ENCODE measurements around the gene SMG6.

Gene SMG6

DNA sequence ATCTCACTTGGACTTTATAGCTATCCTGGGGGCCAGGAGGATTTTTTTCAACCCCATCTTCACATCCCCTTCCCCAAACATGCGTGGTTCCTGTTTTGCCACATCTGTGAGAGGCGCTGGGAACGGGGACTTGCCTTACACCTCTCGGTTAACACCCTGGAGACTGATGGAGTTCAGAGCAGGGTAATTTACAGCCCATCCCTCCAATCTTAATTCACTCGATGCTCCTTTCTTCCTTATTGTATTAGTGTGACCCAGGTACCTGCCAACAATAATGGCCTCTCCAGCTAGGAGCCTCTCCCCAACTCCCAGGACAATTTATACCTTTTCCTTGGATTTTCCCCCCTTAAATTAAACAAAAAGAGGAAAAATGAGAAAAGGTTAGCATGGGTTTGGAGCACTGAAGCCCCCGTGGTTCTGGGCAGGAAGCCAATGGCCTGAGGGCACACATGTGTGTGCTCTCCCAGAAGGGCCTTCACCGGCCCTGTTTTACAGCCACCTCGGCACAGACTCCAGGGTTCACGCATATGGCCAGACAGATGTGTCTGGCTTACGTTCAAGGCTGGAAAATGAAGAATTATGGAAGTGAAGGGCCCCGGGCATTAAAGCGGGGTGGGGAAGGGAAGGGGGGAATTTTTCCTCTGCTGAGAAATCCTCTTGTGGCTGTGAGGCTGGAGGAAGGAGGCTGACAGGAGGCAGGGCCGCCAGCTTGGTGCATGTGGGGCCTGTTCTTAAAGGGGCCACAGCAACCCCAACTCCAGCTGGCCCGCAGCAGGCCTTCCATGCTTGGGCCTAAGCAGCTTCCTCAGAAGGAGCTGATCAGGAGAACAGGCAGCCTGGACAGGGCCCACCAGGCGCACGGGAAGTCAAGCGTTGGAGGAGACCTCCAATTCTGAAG lies 227.2 kb downstream of the SMG6 start:
- DNase-seq (ENCODE audit: low spot score) = no peak

DNA sequence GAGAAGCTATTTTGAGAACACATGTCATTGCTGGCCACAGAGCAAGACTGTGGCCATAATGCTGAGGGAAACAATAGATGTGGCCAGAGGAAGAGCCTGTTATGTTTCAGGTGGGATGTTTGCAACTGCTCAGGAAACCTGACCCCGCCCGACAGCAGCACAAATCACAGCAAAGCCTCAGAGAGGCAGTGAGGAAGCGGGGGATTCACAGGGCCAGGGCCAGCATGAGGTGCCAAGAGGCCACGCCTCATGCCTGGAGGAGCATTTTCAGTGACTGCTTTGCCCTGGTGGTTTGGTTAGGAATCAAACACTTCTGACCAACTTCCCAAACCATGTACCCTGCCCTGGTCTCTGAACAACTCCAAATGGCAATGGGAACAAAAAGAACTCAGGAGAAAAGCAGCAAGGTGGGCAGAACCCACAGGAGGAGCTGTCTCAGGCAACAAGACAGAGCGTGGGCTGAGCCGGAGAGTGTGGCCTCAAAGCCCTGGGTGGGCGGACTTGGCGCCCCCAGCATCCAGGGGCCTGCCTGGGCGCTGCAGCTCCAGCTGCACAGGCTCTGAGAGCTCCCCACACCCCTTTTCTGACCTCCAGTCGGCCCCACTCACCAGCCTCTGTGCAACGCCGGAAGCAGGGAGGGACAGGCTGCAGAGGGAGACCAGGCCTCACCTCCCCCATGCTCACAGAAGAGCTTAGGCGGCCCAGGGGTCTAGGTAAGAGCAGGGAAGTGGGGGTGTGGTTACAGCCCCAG lies 228.1 kb downstream of the SMG6 start:
- peak; percentile 51 for DNase-seq (ENCODE audit: low spot score)

DNA sequence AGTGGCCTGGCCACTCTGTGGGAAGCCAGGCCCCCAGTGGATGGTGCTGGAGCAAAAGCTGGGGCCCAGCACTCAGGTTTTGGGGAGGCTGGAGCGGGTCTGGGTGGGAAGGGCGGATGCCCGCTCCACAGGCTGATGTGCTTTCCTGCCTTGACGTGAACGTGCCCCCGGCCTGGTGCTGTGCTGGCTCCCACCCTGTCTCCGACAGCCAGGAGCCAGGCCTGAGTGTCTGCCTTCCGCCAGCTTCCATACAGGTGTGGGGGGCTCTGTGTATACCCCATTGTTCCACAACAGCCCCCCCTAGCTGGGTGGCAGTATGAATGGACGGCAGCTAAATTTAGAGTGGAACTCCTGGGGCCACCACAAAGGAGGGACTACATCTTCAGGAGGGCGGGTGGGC lies 228.7 kb downstream of the SMG6 start:
- no peak for DNase-seq (ENCODE audit: low spot score)

DNA sequence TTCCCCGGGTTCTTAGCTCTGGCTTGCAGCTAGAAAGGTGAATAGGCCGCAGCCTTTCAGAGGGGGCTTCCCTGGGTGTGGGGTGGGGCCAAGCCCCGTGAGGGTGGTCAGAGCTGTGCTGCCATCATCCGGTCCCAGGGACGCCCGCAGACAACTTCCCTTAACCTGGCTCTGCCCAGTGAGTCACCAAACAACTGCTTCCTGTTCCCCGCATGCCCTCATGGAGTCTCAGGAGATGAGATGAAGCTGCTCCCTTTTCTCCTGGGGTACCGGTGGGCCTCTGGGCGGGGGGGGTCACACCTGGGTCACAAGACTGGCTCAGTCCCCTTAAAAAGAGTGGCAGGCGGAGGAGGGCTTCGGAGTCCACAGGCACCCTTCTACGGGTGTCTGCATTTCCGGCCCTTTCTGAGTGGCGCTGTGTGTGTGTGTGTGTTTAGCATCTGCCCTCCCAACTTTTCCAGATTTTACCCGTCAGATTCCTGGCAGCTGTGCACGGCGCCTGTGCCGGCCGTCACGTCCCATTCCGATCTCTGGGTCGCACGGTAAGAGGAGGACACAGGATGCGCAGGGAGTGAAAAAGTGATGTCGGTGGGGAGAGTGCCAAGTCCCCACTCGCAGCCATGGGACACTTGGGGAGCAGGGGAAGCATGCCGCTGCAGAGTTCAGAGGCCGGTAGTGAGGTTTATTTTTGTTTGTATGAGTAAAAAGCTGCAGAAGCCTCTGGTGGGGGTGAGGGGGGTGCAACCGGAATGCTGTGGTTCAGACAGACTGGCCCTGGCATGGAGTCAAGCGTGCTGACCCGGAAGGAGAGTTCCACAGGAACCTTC lies 231.9 kb downstream of the SMG6 start:
- DNase-seq (ENCODE audit: low spot score) = no peak

DNA sequence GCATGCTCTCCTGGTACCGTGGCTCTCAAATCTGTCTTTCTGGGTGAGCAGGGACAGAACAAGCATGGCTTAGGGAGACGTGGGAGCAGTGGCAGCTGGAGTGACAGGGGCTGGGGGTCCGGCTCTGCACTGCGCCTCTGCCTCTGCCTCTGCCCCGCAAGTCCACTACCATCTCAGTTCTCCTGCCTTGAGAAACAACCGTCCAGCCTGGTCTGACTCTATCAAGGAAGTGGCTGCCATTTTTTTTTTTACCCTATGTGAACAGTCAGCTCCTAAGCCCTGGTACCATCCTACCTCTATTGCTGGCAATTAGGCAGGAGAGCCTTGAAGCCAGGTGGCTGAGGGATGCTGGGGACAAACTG lies 232.6 kb downstream of the SMG6 start:
- DNase-seq (ENCODE audit: low spot score) = no peak

DNA sequence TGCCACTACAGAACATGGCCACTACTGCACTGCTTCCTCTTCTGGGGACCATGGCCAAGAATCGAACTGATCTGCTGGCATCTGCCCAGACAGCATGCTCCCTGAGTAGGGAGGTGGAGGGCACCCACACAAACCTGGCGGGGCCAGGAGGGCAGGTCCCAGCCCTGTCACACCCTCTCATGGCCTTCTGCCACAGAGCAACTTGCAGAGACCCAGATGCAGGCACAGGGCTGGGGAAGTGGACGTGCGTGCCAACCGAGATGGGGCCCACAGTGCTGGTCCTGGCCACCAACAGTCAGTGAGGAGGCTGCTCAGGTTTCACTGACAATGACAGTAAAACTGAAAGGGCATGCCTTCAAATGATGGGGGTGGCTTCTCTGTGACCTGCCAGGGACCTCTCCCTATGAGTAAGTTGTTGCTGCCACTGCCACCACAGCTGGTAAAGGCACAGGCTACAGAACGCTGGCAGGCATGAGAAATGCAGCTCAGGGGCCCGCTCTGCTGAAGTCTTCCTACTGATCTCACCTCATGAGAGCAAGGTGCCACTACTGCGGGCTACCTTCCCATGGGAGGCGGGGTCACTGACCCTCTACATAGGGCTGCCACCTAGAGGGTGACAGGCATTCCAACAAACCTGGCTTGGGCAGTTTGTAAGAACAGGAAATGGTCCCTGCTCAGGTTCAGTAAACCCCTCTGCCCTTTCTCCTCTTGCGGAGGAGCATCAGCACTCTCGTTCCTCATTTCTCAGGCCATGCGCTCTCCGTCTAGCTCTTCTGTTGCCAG lies 233.2 kb downstream of the SMG6 start:
- no peak for DNase-seq (ENCODE audit: low spot score)

DNA sequence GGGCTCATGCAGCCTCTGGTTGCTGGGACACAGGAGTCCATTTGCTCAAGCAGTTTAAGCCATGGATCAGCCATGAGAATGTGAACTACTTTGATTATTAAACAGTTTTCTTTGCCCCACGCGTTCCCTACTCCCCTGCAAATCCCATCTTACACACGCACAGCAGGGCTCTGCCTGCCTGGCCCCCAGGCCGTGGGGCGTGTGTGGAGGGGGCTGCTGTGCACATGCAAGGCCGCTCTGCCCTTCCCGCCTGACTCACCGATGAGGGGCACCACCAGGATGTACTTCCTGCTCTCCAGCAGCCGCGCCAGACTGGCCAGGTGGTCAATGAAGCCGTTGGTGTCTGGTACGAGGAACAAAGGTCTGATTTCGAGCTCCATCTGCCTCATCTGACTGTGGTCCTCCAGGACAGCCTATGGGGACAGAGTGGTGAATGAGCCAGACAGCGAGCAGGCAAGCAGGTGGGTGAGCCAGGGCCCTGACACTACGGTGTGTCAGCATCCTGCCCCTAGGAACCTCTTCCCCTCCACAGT lies 235.0 kb downstream of the SMG6 start:
- no peak for DNase-seq (ENCODE audit: low spot score)

DNA sequence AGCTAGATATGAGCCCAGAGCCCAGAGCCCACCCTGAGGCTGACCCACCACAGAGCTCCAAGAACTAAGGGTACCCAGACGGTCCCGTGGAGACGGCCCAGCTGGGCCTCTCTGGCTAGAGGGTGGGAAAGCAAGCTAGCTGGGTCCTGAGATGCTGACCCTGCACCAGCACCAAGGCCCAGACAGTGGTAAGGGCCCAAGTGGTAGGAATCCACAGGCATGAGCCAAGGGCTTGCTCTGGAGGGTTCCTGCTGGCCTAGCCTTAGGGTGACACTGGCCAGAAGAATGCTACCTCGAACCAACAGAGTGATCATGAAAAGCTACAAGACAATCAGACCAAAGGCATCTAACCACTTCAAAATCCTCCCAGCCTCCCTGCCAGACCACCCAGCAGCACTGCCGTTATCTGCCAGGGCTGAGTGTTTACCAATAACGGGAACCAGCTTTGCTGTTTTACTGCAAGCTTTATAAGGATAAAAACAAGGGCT lies 235.5 kb downstream of the SMG6 start:
- peak; percentile 83 for DNase-seq (ENCODE audit: low spot score)

DNA sequence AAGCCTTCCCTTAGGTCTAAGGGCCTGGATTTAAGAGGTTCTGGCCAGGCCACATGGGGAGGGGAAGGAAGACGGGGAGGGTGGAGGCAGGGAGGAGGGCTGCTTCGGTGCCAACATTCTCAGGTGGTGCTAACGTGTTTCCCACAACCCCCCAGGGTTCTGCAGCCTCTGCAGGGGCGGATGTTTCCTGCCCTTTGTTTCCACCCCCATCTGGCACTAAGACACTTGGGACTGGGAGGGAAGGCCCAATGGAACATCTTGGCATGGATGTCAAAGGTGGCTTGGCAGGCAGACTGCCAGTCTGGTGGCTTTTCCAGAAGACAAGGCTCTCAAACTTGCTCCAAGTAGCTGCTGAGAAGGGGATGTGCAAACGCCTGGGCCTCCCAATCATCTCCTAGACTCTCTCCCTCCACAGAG lies 236.0 kb downstream of the SMG6 start:
- DNase-seq (ENCODE audit: low spot score) = peak; percentile 64

DNA sequence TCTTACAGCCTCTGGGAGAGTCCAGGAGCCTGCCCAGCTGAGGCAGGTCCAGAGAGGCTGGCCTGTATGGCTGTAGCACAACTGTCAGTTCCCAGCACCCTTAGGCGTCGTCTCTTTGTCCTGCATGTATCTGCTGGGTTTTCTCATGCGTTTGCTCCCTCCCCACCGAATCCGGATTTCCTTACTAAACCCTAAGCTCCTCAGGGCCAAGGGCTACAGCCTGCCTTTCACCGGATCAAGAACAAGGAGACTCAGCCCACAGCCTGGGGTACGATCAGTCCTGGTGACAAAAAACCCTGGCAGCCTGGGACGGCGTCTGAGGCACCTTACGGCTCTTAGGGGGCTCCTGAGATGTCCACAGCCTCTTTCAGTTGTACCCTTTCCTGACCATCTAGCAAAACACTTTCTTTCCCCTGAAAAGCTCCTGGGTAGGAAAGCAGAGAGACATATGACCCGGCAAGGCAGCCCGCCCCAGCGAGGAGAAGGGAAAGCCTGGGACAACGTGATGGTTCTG lies 236.5 kb downstream of the SMG6 start:
- no peak for DNase-seq (ENCODE audit: low spot score)

DNA sequence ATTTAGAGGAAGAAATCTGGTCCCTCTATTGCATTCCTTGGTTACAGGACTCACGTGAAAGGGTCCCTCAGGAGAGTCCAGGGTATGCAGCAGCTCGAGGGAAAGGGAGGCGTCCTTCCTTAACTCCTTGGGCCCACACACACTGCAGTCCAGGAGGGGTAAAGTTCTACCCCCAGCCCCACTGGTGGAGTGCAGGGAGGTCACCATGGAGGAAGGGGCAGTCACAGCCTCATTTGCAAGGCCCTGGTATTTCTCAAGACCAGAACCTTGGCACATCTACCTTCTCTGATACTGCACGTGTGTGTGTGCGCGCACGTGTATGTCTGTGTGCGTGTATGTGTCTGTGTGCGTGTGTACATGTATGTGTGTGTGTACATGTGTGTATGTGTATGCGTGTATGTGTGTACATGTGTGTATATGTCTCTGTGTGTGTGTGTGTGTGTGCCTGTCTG lies 237.6 kb downstream of the SMG6 start:
- DNase-seq (ENCODE audit: low spot score) = no peak

DNA sequence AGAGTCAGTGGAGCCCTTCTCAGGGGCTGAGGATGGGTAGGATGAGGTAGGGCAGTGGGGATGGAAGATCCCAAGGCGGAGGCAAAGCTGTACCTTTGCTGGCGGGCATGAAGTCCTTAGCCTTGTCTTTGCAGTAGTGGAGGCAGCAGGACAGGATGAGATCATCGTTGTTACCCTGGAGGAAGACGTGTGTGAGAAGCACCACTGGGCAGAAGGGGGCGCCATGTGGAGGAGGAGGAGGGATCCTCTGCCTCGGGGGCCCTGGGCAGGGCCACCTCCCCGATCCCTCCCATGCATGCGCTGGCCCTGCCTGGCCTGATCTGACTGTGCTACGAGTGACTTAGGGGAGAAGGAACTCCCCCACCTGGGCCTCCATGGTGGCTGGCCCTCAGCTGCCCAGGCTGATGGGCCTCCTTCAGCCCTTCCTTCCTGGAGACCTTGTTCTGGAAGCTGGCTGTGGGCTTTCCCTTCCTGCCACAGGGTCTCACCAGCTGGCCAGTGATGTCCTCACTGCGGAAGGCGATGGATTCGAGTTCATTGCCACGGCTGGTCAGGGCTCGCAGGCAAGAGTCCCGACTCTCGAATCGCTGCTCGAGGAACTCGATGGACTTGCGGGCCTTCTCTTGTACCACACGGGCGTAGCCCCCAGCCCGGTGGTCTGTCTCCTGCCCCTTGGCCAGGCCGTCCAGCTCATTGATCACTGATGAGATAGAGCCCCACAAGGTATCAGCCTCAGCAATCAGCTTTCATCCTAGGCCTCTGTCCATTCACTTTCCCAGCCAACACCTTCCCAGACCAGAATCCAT lies 238.4 kb downstream of the SMG6 start:
- DNase-seq (ENCODE audit: low spot score) = peak; percentile 74

DNA sequence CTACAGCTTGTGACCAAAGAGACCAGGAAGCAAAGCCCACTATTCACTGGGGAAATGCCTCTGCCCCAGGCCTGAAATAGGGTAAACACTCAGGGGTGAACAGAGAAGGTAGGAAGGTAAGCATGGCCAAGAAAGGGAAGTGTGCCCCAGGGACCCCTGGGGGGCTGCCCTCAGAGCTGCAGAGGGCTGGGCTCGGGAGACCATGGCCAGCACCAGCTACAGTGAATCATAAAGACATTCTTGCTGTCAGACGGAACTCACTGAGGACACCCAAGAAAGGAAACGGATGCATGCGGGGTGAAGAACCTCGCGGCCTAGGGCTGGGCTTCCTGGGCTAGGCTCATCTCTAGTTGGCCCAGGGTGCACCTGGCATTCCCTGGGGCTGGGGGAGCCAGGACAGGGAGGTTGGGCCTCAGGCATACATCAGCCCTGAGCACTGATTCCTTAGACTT lies 239.0 kb downstream of the SMG6 start:
- no peak for DNase-seq (ENCODE audit: low spot score)

DNA sequence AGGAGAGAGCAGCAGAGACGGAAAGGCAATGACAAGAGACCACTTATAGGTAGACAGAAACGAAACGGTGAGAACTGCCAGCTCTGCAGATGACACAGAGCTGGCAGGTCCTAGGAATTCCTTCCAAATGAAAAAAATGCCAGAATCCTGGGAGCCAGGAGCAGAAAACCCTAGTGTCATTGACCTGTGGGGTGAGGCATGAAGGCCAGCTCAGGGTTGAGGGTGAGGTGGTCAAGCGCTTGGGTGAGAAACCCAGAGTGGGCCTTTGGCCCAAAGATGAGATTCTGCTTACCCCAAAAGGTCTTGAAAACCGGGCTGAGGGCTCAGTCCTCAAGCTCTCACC lies 239.5 kb downstream of the SMG6 start:
- no peak for DNase-seq (ENCODE audit: low spot score)

DNA sequence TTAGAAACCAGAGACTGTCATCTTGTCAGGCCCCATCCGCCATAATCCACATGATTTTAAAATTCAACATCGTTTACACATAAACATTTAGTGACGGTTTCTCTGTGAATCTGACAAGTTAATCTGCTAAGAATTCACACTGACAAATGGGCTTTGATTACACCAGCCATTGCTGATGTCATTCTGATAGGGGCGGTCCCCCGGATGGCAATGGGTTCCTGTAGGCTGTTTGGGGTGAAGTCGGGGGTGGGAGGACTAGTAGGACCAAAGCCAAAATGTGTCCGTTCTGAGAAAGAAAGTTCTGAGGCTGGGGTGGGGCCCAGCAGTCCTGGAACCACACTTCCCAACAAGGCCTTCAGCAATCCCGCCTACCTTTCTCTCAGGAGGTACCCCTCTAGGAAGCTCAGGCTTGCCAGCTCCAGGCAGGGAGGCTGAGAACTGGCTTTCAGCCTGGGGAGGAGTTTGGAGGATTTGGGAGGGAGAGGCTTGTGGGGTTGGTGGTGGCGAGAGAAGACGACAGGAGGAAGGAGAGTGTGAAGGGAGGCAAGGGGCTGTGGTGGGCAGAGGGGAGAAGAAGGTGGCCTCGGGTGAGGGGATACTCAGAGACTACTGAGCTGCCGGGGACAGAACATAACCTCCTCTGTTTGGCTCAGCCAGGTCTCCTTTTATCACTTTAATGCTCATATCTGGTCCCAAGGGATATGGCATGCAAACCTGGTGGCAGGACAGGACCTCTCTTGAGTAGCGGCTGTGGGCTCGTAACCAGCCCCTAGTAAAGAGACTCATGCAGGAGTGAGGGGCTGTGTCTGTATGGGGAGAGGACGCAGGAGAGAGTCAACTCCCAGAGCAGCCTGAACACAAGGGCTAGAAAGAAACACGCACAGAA lies 240.1 kb downstream of the SMG6 start:
- no peak for DNase-seq (ENCODE audit: low spot score)

DNA sequence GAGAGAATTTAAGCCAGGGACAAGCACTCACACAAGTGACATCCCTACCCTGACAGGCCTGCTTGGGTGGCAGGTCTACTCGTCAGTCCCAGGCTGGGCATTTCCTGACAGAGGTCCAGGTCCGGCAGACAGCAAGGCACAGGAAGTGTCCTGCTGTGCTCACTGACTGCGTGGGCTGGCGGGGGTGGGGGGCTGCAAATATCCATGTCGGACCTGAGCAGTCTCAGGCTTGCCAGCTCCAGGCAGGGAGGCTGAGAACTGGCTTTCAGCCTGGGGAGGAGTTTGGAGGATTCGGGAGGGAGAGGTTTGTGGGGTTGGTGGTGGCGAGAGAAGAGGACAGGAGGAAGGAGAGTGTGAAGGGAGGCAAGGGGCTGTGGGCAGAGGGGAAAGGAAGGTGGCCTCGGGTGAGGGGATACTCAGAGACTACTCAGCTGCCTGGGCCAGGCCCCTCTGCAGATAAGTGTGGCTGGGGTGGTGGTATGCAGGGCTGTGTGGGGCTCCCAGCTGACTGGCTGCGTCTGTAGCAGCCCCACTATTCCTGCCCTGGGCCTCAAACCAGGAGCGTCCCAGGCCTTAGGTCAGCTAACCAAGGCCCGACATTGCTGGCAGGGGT lies 240.9 kb downstream of the SMG6 start:
- DNase-seq (ENCODE audit: low spot score) = no peak

DNA sequence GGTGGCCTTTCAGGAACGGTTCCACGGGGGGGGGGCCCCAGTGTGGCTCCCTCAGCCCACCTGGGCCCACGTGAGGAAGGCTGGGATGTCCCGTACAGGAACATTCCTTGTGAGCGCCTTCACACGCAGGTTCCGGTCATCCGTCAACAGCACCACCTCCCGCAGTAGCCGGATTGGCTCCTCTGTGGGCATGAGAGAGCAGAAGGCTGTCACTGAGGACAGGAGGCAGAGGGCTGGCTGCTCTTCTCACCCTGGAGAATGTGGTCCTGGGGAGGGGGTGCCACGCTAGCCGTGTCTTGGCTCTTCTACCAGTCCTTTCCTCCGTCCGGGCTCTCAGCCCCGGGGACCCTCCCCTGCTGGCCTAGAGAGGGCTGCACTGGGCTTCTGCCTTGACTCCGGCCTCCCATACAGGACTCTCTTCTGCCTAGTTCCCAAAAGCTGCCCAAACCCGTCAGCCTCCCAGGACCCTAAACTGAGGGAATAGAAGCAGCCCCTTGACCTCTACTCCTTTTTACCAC lies 242.1 kb downstream of the SMG6 start:
- DNase-seq (ENCODE audit: low spot score) = no peak

DNA sequence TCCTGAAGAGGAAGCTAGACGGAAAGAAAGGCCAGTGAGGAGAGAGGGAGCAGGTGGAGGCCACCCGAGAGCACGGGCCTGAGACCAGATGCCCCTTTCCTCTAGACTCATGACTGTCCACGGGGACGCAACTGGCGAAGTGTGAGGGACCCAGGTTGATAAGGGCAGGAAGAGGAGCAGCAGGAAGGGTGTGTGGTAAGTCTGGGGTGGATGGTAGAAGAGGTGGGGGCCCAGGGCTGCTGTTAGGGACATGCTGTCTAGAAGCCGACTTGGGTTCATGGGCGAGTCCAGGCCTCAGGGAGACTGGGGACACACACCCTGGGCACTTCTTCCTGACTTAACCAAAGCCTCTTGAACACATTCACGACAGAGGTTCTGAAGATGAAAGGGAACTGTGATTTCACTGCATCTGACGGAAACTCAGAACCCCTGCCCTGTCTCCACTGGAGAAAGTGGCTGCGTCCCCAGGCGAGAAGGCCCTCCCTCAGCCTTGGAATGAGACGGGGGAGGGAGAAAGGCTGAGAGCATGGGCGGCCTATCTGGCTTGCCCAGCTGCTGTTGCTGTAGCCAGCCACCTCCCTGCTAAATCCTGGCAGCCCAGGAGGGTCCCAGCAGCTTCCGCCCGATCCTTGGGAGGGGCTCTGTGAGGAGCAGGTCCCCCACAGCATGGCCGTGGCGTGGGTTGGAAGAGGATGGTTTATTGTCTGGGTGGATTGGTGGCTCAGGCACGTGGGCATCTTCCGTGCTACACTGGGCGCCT lies 242.7 kb downstream of the SMG6 start:
- no peak for DNase-seq (ENCODE audit: low spot score)
